ENCODE data around the gene RPL19.
A peak's percentile ranks its signal among the peaks of the same experiment; 100 is the strongest.

Gene RPL19

DNA sequence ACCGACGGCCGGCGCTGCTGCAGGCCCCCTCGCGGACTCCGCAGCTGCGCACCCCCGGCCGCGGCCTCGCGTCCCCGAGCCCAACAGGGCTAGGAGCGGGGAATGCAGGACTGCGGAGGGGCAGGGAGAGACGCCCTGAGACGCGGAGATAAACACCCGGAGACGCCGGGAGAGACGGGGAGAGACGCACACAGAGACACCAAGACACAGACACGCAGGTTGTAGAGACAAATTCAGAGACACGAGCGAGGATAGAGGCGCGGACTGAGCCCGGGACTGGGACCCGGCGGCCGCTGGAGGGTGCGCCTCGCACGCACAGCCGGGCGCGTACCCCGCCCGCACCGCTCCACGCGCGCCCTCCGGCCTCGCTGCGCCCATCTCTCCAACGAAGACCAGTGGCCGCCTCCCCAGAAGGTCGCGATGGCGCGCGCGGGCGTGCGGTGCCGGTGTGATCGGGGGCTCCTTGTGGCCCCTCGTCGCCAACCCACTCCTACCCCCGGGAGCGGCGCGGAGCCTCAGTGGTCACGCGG lies 24.8 kb downstream of the RPL19 start:
- DNase-seq (ENCODE audit: low spot score), result no peak

- no peak for DNase-seq (ENCODE audit: low spot score)
Measured at GRCh38 chr17:39225308-39225958, 25.4 kb downstream of the RPL19 start, which contains the start of gene STAC2. STAC2 (minus strand) TSS chr17:39225945; CDS start chr17:39225502, 443 bp downstream.

- DNase-seq (ENCODE audit: low spot score), result no peak
Measured at GRCh38 chr17:39225959-39226683, 26.0 kb downstream of the RPL19 start.

- DNase-seq (ENCODE audit: low spot score), result no peak
Measured at GRCh38 chr17:39227364-39227919, 27.4 kb downstream of the RPL19 start.

GRCh38 chr17:39229274-39229913 lies 29.3 kb downstream of the RPL19 start:
- DNase-seq (ENCODE audit: low spot score), result no peak

- no peak for DNase-seq (ENCODE audit: low spot score)
Measured at GRCh38 chr17:39230361-39230760, 30.3 kb downstream of the RPL19 start.

DNA sequence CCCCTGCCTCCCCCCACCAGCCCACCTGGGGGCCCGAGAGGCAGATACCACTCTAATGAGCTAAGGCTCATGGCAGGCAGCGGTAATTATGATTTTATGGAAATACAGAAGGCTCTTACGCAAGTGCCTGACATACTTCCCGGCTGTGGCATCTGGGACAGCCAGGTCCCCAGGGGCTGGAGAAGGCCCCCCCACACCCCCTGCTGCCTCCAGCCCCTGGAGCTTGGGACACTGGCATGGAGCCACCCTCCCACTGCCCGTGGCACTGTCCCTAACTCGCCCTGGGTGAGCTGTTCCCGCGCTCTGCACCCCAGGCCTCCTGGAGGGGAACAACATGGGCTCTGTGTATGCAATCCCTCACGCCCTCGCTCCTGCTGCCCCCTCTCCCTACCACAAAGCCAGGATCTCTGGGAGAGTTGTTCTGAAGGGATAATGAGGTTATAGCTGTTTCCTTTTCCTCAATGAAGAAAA lies 31.0 kb downstream of the RPL19 start:
- no peak for DNase-seq (ENCODE audit: low spot score)

DNA sequence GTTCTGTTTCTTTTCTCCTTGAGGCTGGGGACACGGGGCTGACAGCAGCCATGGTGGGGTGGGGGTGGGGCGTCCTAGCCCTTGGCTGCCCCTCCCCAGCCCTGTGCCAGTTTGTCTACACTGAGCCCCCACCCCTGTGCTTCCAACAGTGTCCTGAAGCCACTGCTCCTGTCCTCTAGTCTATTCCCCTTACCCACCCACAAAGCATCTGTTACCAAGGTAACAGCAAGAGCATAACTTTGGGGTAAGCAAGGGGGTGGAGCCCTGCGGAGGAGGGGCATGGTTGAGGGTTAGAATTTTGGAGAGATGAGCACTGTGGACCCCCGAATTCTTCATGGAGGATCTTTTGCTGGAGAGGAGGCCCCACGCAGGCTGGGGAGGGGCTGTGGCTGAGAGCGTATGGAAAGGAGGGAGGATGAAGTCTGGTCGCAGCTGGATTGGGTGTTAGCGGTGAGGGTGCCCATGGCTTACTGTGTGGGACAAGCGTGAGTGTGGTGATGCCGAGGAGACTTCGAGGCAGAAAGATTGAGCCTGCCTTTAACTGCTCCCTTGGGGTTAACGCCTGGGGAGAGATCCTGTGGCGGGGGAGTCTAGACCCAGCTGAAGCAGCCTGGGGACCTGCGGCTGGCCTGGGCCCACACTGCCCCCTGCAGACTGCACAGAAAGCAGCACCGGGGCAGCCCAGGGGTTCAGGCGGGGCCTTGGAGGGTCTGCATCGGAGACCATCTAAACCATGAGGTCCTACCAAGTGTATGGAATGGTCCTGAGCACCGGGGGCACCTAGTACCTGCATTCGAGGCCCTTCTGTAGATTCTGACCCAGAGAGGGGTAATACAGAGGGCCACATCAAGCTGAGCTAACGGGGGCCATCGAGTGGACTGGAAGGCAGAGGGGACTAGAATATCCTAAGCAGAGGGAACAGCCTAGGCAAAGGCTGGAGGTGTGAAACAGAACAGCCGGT lies 31.8 kb downstream of the RPL19 start:
- no peak for DNase-seq (ENCODE audit: low spot score)

GRCh38 chr17:39235555-39236449 lies 35.7 kb downstream of the RPL19 start:
- peak; percentile 38 for DNase-seq (ENCODE audit: low spot score)

DNA sequence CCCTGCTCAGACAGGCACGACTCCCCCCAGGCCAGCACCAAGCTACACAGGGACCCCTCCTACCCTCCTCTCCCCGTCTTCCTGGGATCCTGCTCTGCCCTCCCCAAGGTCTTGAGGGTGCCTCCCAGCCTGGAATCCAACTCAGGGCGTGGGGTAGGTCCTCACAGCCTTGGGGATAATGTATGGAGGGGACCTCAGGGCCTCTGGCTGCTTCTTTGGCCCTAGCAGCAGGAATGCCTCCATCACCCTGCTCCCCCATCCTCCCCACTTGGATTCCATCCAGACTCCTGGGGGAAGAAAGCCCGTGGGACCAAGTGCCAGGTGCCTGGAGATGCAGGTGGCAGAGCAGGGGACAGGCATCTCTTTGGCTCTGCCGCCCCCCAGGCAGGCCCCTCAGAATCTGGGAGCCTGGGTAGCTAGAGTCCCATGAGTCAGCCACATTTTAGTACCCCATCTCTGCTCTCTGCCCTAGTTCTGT lies 36.4 kb downstream of the RPL19 start:
- no peak for DNase-seq (ENCODE audit: low spot score)

DNA sequence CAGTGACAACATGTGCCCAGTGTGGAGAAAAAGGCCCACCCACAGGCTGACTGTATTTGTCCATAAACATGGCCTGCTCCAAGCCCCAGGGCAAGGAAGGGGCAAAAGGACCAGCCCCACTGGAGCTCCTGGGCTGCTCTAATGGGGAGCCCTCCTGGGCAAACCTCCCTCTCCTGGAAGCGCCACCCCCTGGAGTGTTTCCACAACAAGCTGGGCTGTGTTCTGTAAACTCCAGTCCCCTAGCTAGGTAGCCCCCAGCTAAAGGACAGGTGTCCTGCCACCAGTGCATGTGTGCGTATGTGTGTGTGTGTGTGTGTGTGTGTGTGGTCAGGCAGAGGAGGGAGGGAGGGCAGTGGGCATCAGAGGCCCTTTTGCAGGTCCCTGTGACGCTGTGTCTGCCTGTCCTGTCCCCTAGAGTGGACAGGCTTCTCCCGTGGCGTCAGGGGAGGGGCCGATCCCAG lies 36.9 kb downstream of the RPL19 start:
- DNase-seq (ENCODE audit: low spot score), result no peak

DNA sequence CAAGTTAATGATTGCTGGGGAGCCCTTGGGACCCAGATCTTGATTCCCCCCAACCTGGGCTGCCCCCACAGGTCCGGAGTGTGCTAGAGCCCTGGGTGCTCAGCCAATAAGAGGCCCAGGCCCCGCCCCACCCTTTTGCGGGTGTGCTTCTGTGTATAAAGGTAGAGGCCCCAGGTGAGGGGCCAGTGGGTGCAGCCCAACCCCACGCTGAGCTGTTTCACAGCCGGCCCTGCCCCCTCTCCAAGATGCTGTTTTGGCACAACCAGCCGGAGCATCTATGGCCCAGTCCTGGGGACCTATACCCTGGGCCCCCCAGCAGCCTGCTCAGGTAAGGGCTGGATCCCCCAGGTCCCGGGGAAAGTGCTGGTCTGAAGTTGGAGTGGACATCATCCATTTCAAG lies 37.5 kb downstream of the RPL19 start:
- no peak for DNase-seq (ENCODE audit: low spot score)

DNA sequence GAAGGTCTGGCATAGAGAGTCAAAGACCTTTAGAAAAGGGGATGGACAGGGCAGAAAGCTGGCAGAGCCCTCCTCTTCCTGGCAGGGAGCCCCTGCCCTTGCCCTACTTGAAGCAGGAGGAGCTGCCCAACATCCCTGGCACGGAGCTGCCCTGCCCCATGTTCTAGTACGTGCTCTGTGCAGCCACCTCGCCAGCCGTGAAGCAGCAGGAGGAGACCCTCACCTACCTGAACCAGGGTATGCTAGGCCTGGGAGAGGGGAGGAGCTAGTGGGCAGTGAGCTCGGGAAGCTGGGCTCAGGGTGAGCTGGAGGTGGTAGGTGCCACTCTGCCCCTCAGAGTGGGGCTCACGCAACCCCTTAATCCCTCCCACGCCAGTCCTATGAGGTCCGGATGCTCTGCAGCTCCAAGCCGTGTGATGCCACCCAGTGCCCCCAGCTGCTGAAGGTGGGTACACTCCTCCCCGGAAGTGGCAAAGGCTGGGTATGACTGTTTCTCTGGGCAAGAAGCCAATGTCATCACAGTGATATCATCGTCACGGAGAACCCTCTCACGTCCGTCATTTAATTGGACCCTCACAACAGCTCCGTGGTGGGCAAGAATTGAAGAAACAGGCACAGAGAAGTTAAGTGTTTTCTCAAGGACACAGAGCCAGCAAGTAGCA lies 38.4 kb downstream of the RPL19 start:
- DNase-seq (ENCODE audit: low spot score), result no peak

- peak; percentile 17 for DNase-seq (ENCODE audit: low spot score)
Measured at GRCh38 chr17:39239640-39240314, 39.7 kb downstream of the RPL19 start.

- no peak for DNase-seq (ENCODE audit: low spot score)
Measured at GRCh38 chr17:39240631-39241030, 40.5 kb downstream of the RPL19 start.

DNA sequence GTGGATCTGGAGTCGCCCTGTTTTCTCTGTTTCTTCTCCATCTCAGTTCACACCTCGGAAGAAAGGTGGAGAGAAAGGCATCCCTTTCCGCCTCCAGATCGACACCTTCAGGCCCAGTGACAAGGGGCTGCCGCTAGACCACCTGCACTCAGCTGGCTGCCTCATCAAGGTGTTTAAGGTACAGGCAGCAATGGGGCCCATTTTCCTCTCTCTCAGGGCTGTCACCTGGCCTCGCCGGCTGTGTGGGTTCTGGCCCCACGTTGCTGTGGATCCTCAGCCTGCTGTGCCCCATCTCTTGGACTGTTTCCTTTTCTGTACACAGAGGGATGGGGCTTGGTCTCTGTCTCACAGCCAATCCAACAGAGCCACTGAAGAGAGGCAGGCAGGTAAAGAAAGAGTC lies 43.1 kb downstream of the RPL19 start:
- DNase-seq (ENCODE audit: low spot score), result no peak

DNA sequence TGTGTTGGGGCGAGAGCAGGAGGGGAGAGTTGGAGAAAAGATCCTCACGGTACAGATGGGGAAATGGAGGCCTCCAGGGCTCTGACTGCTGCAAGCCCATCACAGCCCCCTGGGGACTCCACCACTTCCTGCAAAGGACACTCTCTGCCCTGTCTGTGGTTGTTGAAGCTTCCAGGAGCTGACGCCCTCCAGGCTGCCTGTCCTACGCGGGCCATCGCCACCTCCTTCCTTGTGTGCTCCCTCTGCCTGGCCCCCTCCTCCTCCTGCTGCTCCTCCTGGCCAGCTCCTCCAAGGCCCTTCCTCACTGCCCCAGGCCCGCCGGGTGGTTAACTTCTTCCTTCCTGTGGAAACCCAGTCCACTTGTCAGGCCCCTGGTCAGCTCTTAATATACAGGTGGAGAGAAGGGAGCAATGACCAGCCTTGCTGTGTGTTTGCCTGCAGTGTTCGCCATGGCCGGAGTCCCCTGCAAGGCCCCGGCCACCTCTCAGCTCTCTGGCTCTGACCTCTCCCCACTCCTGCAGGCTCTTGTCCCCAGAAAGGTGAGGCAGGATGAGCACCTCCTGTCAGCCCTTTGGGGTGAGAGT lies 44.0 kb downstream of the RPL19 start:
- no peak for DNase-seq (ENCODE audit: low spot score)

Measured in hematopoietic multipotent progenitor cell treated with erythropoietin and hydrocortisone succinate and interleukin-3 and kit ligand, for 17 days (in vitro differentiated cells).